LHCN-M2 (cell line): Measurements from ENCODE around the gene RPS4Y2. TPM values are rescaled to one million over a fixed set of nuclear protein-coding genes. Genes with fewer than 3 reads are reported as not detected.

ENCODE experiments used
- DNase-seq: peaks from one replicate; pipeline ENCODE4 v3.0.0-alpha.2; 2012; ENCODE audit warnings: low read depth
- polyA plus RNA-seq: library from polyadenylated mRNA; unstranded; fragments of >200 nt; gene quantifications from one replicate; pipeline ENCODE4 v1.2.1, GENCODE V29; 2012; ENCODE audit warnings: missing spikeins
- total RNA-seq: library from RNA; depleted of rRNA; stranded (reverse); fragments of >200 nt; gene quantifications from 2 replicates; pipeline ENCODE4 v1.2.3, GENCODE V29; 2014; rRNA removed

RPS4Y2 gene
- not detected in 2 replicates for total RNA-seq
- polyA plus RNA-seq, result not detected

DNA sequence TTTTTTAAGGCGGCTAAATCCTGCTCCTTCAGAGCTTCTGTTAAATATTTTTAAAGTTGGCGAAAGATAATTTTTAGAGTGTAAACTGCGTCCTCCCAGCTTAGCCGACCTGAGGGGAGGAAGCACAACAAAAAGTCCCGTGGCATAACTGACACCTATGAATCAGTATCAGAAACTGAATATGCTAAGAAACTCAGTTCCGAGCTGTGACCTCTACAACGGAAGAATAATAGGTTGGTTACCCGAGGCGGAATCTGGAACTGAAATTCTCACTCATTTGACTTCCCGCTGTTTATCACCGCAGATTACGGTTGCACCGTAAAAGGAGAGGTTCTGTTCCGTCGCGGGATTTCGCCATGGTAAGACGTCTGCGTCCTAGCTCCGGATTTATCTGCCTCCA lies at the start of gene RPS4Y2:
Gene RPS4Y2 (plus strand): TSS at position 301 of the 400 bp plus-strand sequence. CDS start 56 bp downstream, at position 357.
- no peak for DNase-seq

DNA sequence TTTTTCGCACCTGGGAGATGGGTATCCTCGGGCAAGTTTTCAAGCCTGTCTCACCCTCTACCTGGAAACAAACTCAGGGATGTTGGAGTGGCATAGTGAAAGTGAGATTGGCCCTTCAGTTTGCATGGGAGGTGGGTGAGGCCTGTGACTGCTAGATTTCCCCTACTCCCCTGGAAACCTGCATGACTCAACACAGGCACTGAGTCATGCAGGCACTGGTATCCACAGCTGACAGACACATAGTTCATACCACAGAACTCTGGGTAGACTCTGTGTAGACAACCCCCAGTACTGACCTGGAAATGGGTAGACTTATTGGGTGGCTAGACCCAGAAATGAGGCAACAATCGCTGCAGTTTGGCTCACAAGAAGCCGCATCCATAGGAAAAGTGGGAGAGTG lies 41.5 kb upstream of the RPS4Y2 start:
- DNase-seq, result no peak

DNA sequence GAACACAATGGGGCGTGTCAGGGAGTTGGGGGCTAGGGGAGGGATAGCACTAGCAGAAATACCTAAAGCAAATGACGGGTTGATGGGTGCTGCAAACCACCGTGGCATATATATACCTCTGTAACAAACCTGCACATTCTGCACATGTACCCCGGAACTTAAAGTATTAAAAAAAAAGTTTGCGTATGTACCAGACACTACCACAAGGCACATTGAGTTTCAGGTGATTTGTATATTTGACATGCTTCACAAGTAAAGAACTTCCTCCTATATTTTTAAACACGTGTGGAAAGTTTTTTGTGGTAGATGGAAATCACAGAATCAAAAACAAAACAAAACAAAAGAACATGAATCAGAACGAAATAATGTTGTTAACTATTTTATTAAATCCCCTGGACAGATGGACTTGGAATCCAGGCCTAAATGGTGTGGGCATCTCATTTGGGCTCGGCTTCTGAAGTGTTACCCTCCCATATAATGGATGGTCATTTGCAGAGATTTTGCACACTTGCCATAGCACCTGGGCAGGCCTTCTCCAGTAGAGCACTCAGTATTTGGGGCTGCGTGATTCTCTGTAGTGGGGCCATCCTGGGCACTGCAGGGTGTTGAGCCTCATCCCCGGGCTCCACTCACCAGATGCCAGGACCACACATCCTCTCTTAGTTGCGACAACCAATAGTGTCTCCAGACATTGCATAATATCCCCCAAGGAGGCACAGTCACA lies 29.6 kb upstream of the RPS4Y2 start:
- no peak for DNase-seq

DNA sequence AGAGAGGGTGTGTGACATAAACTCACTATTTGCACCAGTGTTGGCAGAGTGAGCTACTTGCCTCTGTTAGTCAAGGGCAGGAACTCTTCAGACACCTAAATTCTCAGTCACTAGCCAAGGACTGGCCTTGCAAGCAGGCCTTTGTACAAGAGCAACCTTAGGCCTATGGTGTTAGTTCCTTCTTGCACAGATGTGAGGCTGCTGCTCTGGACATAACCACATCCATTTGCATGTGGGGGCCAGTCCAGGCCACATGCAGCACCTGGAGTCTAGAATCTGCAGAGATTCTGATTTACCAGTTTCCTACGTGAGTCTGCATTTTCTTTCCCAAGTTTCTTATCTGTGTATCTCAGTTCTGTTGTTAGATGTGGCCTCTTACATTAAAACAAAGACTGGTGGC lies 20.7 kb upstream of the RPS4Y2 start:
- DNase-seq, result no peak

DNA sequence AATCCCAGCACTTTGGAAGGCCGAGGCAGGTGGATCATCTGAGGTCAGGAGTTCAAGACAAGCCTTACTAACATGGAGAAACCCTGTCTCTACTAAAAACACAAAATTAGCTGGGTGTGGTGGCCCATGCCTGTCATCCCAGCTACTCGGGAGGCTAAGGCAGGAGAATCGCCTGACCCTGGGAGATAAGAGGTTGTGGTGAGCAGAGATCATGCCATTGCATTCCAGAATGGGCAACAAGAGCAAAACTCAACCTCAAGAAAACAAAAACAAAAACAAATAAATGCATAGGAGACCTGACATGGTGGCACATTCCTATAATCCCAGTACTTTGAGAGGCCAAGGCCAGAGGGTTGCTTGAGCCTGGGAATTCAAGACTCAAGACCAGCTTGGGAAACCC lies 16.1 kb upstream of the RPS4Y2 start:
- DNase-seq, result no peak

DNA sequence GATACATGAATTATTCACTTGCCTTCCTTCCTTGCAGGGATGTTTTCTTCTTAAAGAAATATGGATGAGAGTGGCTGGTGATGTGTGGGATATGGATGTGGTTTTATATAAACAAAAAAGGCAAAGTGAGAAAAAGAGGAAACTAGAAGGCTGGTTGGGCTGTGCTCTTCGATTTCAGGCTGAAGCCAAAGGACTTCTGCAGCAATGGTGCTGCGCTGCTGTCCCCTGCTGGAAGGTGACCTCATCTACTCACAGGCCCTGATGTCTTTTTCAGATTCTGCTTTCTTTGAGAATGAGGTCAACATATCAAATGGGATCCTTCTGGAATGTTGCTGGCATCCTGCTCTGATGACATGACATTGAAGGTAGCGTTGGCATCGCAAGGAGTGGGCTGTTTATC lies 15.3 kb upstream of the RPS4Y2 start:
- DNase-seq, result no peak

DNA sequence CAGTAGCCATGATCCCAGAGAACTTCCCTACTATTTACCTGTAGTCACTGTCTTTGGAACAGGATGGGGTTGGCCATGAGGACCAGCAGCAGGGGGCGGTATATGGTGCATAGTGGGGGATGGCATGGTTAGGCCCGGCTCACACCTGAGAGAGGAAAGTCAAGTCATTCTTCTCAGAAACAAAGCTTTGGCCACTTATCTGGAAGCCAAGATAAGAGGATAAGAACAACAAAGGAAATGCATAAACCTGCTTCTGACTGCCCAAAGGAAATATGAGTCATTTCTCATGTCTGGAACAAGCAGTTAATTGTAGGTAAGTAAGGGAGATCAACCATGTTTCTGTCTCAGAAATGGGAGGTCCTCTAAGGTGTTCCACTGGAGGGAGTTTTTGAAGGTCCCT lies 10.8 kb upstream of the RPS4Y2 start:
- DNase-seq, result no peak

DNA sequence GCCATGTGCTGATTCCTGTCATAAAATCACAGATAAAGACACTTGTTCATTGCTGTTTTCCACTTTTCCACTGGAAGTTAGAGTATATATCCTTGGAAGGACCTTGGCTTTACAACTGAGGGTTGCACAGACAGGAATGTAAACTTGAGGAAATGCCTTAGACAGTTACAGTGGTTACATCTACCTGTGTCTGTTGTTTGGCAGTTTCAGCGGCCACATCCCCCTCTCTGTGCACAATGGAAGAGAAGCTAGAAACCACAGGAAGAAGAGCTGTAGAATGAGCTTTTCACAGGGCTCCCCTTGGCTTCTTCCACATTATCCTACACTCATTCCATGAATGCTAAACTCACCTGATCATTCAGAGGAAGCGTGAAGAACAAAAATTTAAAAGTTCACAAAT lies 9.0 kb upstream of the RPS4Y2 start:
- no peak for DNase-seq

DNA sequence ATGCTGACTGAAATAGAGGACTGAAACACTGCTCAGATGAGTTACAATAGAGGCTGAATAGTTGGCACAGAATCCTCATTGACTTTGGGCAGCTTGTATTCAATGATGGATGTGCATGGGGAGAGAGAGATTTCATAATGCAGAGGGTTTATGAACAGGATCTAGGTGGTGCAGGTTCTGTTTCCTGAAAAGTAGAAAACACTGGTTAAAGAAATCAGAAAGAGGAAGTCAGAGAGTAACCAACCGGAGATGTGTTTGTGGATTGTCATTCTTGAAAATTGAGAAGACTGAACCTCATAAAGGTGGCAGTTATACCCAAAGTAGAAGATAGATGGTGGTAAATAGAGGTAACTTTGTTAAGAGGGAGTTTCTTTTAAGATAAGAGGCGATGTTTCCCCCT lies 8.0 kb downstream of the RPS4Y2 start:
- no peak for DNase-seq

DNA sequence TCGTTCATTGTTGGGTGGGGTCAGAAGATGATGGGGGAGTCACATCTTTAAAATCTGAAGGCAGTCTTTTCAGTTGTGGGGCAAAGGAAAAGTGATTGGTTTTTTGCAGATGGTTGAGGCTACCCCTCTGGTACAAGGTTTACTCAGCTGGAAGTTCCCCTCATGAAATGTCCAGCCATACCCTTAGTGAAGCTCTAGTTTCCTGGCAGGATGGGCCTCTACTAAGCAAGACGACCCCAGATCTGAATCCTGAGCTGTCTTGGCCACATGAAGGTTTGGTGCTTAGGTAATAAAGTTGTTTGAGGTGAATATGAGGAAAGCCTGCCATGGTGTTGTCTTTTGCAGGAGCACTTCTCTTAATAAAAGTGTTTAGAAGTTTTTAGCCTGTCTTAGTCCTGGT lies 9.2 kb downstream of the RPS4Y2 start:
- no peak for DNase-seq

DNA sequence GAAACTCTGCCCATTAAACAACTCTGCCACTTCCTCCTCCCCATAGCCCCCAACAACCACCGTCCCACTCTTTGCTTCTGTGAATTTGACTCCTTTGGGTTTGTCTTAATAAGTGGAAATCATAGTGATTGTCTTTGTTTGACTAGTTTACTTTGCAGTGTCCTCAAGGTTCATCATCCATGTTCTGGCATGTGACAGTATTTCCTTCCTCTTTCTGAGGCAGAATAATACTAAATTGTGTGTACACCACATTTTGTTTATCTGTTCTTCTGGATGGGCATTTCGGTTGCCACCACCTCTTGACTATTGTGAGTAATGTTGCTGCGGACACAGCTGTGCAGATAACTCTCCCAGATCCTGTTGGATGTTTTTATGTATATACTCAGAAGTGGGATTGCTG lies 14.8 kb downstream of the RPS4Y2 start:
- DNase-seq, result no peak

DNA sequence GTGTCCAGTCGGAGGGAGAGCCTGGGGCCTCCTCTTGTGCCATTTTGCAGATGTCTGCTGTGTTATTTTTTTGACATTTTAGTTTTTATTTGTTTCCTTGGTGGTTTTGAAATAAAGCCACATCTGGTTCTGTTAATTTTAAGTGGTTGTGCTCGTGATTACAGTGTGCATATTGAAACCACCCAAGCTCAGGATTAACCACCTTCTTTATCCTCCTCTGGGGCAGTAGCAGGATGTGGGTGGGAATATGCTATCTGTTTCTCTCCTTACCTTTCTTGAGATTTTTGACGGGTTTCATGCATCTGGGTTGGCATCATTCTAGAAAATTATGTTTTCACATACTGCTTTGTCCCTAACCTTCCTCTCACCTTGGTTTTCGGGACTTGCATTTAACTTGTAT lies 20.2 kb downstream of the RPS4Y2 start:
- no peak for DNase-seq

DNA sequence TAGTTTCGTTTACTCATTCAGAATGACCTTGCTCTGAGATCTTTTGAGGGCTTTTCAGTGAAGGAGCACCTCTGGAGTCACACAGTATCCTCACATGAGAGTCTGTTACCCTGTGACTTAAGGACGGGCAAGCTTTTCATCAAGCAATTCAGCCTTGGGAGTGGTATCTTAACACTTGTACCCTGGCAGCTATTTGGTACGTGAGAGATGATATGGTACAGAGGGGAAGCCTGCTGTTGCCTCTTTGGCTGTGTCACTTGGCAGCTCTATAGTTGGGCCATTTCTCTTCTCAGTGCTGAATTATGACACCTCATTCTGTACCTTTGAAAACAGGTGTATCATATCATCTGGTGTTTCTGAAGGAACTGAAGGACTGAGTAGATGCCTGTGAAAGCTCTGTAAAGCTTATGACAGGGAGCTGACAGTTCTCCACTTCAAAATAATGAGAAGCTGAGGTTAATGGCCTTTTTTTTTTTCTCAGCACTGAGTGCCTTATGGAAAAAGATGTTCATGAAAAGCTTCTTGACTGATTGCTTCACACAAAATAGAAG lies 24.3 kb downstream of the RPS4Y2 start:
- no peak for DNase-seq

DNA sequence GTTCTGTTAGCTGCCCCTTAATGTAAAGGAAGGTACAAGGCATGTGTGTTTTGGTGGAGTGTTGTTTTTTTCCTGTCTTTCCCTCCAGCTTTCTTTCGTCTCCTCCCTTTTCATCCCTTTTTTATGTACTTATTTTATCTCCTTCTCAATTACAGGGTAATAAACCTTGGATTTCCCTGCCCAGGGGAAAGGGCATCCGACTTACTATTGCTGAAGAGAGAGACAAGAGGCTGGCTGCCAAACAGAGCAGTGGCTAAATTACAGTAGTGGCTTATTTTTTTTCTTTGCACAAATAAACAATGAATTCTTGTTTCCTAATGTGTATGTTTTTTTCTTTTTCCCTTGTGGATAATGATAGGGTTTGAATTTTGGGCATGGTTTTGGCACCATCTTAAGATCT lies 24.9 kb downstream of the RPS4Y2 start:
- DNase-seq, result no peak

DNA sequence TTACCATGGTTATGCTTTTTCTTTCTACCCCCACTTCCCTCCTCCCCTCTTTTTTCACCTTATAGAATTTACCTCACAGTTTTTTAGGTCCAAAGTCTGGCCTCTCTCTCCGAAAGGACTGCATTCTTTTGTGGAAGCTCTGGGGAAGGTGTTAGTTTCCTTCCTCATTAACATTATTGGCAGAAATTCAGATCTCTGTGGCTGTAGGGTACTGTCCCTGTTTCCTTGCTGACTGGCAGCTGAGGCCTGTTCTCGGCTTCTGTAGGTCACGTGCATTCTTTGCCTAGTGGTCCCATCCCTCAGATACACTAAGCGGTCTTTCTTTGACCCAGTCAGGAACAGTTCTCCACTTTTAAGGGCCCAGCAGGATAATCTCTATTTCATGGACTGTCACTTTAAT lies 25.5 kb downstream of the RPS4Y2 start:
- DNase-seq, result no peak

DNA sequence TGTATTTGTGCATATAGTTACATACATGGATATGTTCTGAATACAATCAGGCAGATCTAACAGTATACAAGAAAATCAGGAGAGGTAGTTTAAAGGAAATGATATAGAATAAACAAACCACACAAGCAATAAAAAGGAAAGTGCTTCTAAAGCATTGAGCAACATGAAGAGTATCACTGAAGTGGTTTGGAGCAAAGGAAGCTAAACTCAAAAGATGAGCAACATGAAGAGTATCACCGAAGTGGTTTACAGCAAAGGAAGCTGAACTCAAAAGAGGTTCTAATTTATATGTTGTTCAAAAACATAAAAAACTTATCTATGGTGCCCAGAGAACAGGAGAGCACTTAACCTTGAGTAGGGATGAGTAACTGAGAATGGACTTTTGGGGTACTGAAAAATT lies 29.1 kb downstream of the RPS4Y2 start:
- DNase-seq, result no peak

DNA sequence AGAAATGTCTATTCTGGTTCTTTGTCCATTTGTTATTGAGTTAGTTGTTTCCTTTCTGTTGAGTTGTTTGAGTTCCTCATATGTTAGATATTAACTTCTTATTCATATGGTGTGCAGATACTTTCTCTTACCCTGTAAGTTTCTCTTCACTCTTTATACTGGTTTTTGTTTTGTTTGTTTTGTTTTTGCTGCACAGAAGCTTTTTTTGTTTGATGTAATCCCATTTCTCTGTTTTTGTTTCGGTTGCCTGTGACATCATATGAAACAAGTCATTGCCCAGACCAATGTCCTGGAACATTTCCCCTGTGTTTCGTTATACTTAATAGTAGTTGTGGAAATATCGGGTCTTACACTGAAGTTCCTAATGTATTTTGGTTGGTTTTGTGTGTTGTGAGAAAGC lies 31.2 kb downstream of the RPS4Y2 start:
- DNase-seq, result no peak

DNA sequence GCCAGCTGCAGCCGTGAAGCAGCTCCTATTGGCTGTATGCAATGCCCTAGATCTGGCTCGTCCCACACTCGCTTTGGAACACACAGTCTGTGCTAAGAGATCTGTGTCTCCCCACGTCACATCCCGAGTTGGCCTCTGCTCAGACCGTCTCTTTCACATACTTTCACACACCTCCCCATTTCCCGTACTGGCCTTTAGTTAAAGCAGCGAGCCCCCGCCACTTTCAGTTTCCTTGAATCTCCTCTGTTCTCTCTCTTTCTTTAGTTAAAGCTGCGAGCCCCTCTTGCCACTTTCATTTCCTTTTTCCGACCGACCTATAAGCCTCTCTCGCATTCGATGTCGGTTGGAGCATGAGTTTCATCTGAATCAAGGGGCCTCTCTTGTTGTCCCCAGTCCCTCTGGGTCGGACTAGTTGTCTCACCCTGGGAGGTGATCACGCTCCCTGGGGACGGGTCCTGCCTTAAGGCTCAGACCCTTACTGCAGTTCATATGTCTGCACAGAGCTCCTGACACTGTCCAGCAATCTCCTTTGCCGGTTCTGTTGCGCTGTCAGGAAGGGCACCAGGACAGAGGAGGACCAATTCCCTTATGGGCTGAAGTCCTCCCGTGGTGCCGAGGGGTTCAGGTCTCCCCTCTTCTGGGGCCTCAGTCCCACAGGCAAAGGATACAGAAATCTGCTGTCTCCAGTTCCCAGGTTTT lies 42.6 kb downstream of the RPS4Y2 start:
- no peak for DNase-seq

DNA sequence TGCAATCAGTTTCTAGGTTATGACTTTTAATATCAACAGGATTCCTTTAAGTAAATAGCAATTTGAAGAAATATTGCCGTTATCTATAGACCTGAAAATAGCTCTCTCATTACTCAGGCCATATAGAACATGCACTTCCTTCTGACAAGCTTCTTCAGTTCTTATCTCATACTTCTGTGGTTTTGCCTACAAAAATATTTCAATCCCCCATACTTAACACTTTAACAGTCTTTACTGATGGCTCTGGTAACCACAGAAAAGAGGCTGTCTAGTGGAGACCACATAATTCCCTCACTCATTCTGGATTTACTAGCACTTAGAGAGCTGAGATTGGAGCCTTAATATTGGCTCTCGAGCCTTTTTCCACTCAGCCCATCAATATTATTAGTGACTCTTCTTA lies 46.8 kb downstream of the RPS4Y2 start:
- no peak for DNase-seq

DNA sequence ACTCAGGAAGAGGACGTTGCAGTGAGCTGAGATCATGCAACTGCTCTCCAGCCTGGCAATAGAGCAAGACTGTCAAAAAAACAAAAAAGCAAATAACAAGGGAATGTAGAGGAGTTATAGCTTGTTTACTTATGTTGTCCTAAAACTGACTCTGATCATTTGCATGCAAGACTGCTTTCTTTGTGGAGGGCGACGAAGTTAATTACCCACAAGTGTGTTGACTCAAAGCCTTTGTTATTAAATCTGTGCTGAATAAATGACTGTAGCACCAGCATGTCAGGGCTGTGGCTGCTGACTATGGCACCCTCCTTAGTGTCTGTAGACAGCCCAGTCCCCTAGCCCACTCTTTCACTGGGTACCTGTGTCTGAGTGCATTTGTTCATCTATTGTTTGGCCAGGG lies 50.3 kb downstream of the RPS4Y2 start:
- DNase-seq, result no peak

DNA sequence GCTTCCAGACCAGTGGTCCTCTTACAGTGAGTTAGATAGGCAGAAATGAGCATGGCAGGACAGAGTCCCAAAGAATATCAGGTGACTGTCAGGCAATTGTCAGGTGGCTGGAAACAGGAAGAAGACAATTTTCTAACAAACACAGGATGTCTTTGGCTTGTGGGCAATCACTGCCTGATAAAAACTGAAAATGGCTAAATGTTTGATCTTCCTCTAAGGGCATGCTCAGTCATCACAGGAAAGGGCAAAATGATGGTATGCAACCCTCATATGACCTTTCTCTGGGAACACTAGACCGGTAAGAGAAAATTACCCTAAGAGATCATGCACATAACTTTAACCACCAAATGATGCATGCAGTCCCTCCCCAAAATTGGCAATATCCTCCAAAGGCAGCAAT lies 57.6 kb downstream of the RPS4Y2 start:
- no peak for DNase-seq

DNA sequence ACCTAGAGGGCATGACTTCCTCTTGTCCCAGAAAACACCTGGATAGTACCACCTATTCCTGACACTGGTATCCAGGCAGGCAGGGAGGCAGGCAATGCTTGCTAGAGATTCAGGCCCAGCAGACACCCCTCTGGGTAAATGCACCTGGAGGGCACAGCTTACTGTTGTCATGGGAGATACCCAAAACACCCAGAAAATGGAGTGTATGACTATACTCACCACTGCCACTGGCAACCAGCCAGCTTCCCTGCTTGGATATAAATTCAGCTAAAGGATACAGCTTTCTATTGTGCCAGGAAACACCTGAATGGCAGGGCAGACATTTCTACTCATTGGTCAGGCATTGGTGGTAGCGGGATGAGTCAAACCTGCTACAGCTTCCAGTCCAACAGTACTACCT lies 58.9 kb downstream of the RPS4Y2 start:
- no peak for DNase-seq

DNA sequence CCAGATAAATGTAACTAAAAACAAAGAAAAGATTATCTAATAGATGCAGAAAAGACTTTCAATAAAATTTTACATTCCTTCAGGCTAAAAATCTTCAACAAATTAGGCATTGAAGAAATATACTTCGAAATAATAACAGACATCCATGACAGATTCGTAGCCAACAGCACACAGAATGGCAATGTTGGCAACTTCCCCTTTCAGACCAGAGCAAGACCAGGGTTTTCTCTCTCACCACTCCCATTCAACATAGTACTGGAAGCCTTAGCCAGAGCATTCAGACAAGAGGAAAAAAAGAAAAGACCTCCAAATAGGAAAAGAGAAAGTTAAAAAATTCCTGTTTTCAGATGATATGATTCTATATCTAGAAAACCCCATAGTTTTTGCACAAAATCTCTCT lies 61.2 kb downstream of the RPS4Y2 start:
- DNase-seq, result no peak
